ENCODE measurements around the gene AWAT1. TPM values are rescaled to one million over a fixed set of nuclear protein-coding genes. Genes with fewer than 3 reads are reported as not detected.

AWAT1 gene
- total and polyA plus RNA-seq, 7 donors, result not detected

DNA sequence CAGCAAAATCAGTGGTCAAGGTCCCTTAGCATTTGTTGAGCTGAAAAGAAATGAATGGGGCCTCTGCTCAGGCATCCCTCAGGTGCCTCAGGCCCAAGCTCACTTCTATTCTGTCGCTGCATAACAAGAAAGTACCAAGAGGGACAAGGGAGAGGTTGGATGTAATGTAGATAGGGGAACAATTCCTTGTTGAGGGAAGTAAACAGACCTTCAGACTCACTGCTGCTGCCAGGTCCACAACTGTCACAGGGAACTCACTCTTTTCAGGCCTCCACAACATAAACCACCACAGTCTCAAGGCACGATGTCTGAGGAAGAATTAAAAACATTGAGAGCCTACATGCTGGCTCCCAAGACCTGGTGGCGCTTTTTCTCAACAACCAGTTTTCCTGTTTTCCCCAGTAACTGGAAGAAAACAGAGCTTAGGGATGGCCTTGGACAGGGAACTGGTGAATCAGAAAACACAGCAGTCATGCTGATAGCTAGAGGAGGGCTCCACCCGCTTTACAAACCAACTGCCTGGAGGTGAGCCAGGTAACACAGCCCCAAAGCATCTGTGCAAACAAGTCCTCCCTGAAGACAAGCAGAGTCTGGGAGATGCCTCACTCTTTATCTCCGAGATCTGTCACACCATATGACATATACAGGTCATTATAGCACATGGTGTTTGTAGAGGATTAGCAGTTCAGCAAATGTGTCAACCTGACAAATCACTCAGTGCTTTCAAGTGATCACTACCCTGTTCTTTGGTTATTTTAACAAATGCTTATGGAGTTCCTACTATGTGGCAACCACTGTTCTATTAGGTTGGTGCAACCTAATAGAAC, 14.3 kb upstream of the AWAT1 start:
- DNase-seq, result no peak
- intact Hi-C loops (cut with DNase I), result no loop called here
- H3K27me3 ChIP-seq, result no peaks in the 10 kb centered on the region
- TF ChIP-seq EP300 (IDR thresholded peaks at IDR 0.05) (no peak), POLR2AphosphoS5 (IDR thresholded peaks at IDR 0.05) (no peak), POLR2A (IDR thresholded peaks at IDR 0.05) (no peak)
- TF ChIP-seq, protein P1, sequence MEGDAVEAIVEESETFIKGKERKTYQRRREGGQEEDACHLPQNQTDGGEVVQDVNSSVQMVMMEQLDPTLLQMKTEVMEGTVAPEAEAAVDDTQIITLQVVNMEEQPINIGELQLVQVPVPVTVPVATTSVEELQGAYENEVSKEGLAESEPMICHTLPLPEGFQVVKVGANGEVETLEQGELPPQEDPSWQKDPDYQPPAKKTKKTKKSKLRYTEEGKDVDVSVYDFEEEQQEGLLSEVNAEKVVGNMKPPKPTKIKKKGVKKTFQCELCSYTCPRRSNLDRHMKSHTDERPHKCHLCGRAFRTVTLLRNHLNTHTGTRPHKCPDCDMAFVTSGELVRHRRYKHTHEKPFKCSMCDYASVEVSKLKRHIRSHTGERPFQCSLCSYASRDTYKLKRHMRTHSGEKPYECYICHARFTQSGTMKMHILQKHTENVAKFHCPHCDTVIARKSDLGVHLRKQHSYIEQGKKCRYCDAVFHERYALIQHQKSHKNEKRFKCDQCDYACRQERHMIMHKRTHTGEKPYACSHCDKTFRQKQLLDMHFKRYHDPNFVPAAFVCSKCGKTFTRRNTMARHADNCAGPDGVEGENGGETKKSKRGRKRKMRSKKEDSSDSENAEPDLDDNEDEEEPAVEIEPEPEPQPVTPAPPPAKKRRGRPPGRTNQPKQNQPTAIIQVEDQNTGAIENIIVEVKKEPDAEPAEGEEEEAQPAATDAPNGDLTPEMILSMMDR (IDR thresholded peaks at IDR 0.05), result no peak
- H3K27ac ChIP-seq, result no peak overlapping the region
- H3K36me3 ChIP-seq, result no peaks in the 10 kb centered on the region
- no peaks in the 10 kb centered on the region for H3K4me1 ChIP-seq
- no peaks in the 10 kb centered on the region for H3K9me3 ChIP-seq
- 21 to 66% methylated on average over 5 of the region's 5 CpGs for WGBS, 2 donors
- no peak overlapping the region for H3K4me3 ChIP-seq

DNA sequence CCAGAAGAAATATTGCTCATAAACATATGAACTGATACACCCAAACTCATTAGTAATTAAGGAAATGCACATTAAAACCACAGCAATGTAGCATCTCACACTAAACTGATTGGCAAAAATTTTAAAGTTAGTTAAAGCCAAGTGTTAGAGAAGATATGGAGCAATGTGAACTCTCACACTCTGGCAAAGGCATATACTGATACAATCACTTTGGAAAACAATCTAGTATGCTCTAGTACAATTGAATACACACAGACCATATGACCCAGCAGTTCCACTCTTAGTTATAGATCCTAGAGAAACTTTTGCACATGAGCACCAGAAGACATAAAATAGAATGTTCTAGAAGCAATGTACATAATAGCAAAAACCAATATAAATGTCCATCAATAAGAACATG, 8.4 kb upstream of the AWAT1 start:
- no peak for TF ChIP-seq POLR2A (IDR thresholded peaks at IDR 0.05)
- no peak for TF ChIP-seq POLR2AphosphoS5 (IDR thresholded peaks at IDR 0.05)
- TF ChIP-seq, protein P1 (IDR thresholded peaks at IDR 0.05), result no peak
- intact Hi-C loops (cut with DNase I), result no loop called here
- Histone ChIP-seq H3K36me3 (no peaks in the 10 kb centered on the region), H3K4me3 (no peak overlapping the region), H3K4me1 (no peaks in the 10 kb centered on the region), H3K27me3 (no peaks in the 10 kb centered on the region), H3K27ac (no peak overlapping the region), H3K9me3 (no peaks in the 10 kb centered on the region)
- DNase-seq, result no peak

DNA sequence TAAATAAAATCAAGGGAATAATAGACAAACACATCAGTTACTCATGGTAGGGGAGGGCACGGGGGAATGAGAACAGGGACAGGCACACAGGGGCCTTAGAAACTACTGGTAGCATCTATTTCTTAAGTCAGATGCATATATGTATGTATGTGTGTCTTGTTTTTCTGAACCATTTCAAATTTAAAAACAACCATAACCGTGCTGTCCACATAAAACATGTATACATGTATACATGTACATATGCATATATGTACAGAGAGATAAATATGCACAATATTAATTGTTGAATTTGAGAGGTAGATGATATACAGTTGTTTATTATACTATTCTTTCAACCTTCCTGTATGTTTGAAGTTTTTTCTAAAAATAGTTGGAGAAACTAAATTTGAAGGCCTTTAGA, 7.8 kb upstream of the AWAT1 start:
- Histone ChIP-seq H3K27me3 (no peaks in the 10 kb centered on the region), H3K4me1 (no peaks in the 10 kb centered on the region), H3K36me3 (no peaks in the 10 kb centered on the region), H3K9me3 (no peaks in the 10 kb centered on the region), H3K27ac (no peak overlapping the region), H3K4me3 (no peak overlapping the region)
- TF ChIP-seq, protein P1 (IDR thresholded peaks at IDR 0.05), result no peak
- intact Hi-C loops (cut with DNase I), result no loop called here
- WGBS, 2 donors, result 89 to 92% methylated on average over 2 of the region's 2 CpGs
- DNase-seq, result no peak

DNA sequence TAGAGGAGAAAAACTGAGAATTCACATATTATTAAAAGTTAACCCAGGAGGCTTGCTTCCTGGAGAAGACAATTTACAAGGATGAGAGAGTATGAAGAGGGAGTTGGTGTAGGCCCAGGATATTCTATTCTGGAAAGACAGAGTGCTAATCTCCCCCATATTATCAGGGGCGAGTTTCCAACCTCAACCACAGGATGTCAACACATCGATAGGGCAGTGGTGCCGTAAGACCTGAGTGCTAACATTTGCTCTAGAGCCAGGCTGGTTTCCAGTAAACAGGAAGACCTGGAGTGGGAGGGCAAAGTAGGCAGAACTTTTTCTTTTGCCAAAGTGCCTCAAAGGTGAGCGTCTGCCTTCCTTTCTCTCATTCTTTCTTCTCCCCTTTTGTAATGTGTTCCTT, 2.8 kb upstream of the AWAT1 start:
- Histone ChIP-seq H3K27me3 (no peaks in the 10 kb centered on the region), H3K27ac (no peak overlapping the region), H3K36me3 (no peaks in the 10 kb centered on the region), H3K4me3 (no peak overlapping the region), H3K4me1 (no peaks in the 10 kb centered on the region), H3K9me3 (no peaks in the 10 kb centered on the region)
- 71 to 88% methylated on average over 4 of the region's 4 CpGs for WGBS, 2 donors
- TF ChIP-seq EP300 (IDR thresholded peaks at IDR 0.05), result no peak
- TF ChIP-seq, protein P1 (IDR thresholded peaks at IDR 0.05), result no peak
- no peak for TF ChIP-seq POLR2AphosphoS5 (IDR thresholded peaks at IDR 0.05)
- no peak for TF ChIP-seq POLR2A (IDR thresholded peaks at IDR 0.05)
- DNase-seq, result no peak
- intact Hi-C loops (cut with DNase I), result no loop called here

DNA sequence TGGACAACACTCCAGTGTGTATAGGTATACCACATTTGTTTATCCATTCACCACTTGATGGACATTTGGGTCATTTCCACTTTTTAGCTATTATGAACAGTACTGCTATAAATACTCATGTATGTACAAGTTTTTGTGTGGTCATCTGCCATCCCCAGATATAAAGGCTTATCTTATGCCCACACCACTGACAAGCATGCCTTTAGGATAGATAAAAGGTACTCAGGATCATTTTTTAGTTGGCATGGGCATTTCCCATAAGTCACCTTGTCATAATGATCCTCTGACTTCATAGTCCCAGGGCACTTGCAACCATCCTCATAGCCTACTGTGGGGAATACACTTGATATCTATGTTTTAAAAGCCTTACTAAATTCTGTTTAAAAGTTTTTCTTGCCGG, 6.3 kb downstream of the AWAT1 start:
- H3K4me3 ChIP-seq, result no peak overlapping the region
- H3K36me3 ChIP-seq, result no peaks in the 10 kb centered on the region
- H3K27me3 ChIP-seq, result no peaks in the 10 kb centered on the region
- intact Hi-C loops (cut with DNase I), result no loop called here
- 97 to 100% methylated on average over 1 of the region's 1 CpG for WGBS, 2 donors
- TF ChIP-seq POLR2AphosphoS5 (IDR thresholded peaks at IDR 0.05), result no peak
- TF ChIP-seq EP300 (IDR thresholded peaks at IDR 0.05), result no peak
- TF ChIP-seq POLR2A (IDR thresholded peaks at IDR 0.05), result no peak
- TF ChIP-seq, protein P1 (IDR thresholded peaks at IDR 0.05), result no peak
- no peaks in the 10 kb centered on the region for H3K4me1 ChIP-seq
- no peak overlapping the region for H3K27ac ChIP-seq
- no peaks in the 10 kb centered on the region for H3K9me3 ChIP-seq
- no peak for DNase-seq
